Panc1 (cell line): Measurements from ENCODE around the gene GALNT10. TPM values are rescaled to one million over a fixed set of nuclear protein-coding genes. Genes with fewer than 3 reads are reported as not detected.

Experiments used
- ATAC-seq: fragments of 200-7000 bp; cut with Tn5 transposase; 2 replicates; pipeline ENCODE4 v1.9.1; 2020; ENCODE audit warnings: mild to moderate bottlenecking, moderate library complexity
- BruUV-seq: library from RNA; stranded (reverse); fragments of 400-500 nt; replicated peaks from 2 replicates; lab custom pipeline; 2021; lab: Mats Ljungman, UMichigan
- CTCF ChIA-PET: fragments of 300-600 bp; sonication (Branson Sonifier 250); formaldehyde crosslinking; loops from one replicate; lab custom pipeline; 2022; ENCODE audit warnings: antibody characterized with exemption; lab: Charles Lee
- POLR2A ChIA-PET: fragments of 300-600 bp; sonication (Branson Sonifier 250); formaldehyde crosslinking; loops from one replicate; lab custom pipeline; 2022; ENCODE audit warnings: antibody characterized with exemption; lab: Charles Lee
- DNase-seq: peaks from one replicate; pipeline ENCODE4 v3.0.0-alpha.2; 2010; ENCODE audit warnings: low read depth, low spot score
- H3K27ac ChIP-seq: 2 replicates; pipeline ENCODE4 v1.5.1; 2011; ENCODE audit warnings: mild to moderate bottlenecking, low read length, inconsistent platforms
- H3K27me3 ChIP-seq: fragments of 200-500 bp; sonication (Bioruptor generic); 2 replicates; pipeline ENCODE4 v1.6.0; 2014; ENCODE audit warnings: low read length, inconsistent platforms; ENCODE audit not compliant: control insufficient read depth, insufficient read depth
- H3K36me3 ChIP-seq: fragments of 200-500 bp; sonication (Bioruptor generic); 2 replicates; pipeline ENCODE4 v1.5.1; 2014; ENCODE audit warnings: inconsistent platforms, mild to moderate bottlenecking, low read length, moderate library complexity; ENCODE audit not compliant: control insufficient read depth, insufficient read depth
- H3K4me1 ChIP-seq: 2 replicates; pipeline ENCODE4 v1.5.1; 2011; ENCODE audit warnings: inconsistent platforms, mild to moderate bottlenecking, low read length, moderate library complexity; ENCODE audit not compliant: control insufficient read depth, insufficient read depth
- H3K4me3 ChIP-seq, 2 experiments: 2 replicates each; pipeline ENCODE4 v1.5.1; 2011 to 2012; ENCODE audit warnings: low read depth in 2 of 2, low read length in 2 of 2, mild to moderate bottlenecking in 2 of 2, inconsistent platforms in 1 of 2, moderate library complexity in 1 of 2
- H3K9me3 ChIP-seq: fragments of 200-500 bp; sonication (Bioruptor generic); 2 replicates; pipeline ENCODE4 v1.5.1; 2014; ENCODE audit warnings: low read depth, mild to moderate bottlenecking, inconsistent platforms, low read length, moderate library complexity; ENCODE audit not compliant: control insufficient read depth, insufficient read depth
- POLR2AphosphoS5 ChIP-seq: IDR thresholded peaks from 2 replicates; pipeline ENCODE4 v1.6.1; 2012; ENCODE audit warnings: mild to moderate bottlenecking, low read depth, low read length, moderate library complexity
- SIN3A ChIP-seq: IDR thresholded peaks from 2 replicates; pipeline ENCODE4 v1.6.1; 2012; ENCODE audit warnings: low read depth, mild to moderate bottlenecking, low read length, moderate library complexity, borderline replicate concordance; ENCODE audit not compliant: insufficient read depth
- TCF7L2 ChIP-seq: IDR thresholded peaks from 2 replicates; pipeline ENCODE4 v1.6.1; 2011; ENCODE audit warnings: mild to moderate bottlenecking, low read depth, low read length, inconsistent platforms
- in situ Hi-C: cut with HindIII; loops from 2 replicates; pipeline ENCODE4 v1.10.0; 2016; ENCODE audit warnings: low sequenced_read_pairs, low pct_unique_long_range_greater_than_20kb
- intact Hi-C: fragments of 100-400 bp; cut with micrococcal nuclease; formaldehyde crosslinking; loops from one replicate; pipeline ENCODE4 v1.10.0; 2022; ENCODE audit not compliant: unreplicated experiment
- total RNA-seq: library from RNA; stranded (reverse); gene quantifications from one replicate; pipeline ENCODE4 v1.2.1, GENCODE V29; 2021; ENCODE audit not compliant: unreplicated experiment
- TF ChIP-seq, protein P1 (sequence below): fragments of 450-650 bp; IDR thresholded peaks from 2 replicates; pipeline ENCODE4 v1.5.1; 2017; ENCODE audit warnings: mild to moderate bottlenecking
- TF ChIP-seq, protein P2 (sequence below), 2 experiments: IDR thresholded peaks; 2 replicates each; pipeline ENCODE4 v1.6.1; 2011 to 2012; ENCODE audit warnings: low read depth in 2 of 2, control low read depth in 1 of 2, low read length in 1 of 2, mild to moderate bottlenecking in 1 of 2, moderate library complexity in 1 of 2; ENCODE audit not compliant: insufficient read depth in 1 of 2

GALNT10 gene
- total RNA-seq, 1 experiment from 2014 or later, result 50.5 TPM

DNA sequence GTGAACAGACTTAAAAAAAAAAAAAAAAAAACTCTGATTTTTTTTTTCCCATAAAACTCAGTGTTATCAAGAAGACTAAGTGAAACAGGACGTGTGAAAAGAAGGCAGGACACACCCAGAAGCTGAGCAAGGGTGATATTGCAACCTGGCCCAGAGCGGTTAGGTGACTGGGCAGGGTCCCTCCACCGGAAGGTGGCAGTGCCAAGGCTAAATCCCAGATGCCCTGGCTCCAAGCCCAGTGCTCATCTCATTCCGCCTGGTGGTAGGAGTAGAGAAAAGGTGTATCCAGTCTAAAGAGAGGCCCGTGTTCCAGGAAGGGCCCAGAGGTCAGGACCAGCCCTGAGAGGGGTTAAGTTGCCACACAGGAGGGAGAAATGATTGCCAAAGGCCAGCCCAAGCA, 203.8 kb downstream of the GALNT10 start:
- in situ Hi-C loops (no loop called here), intact Hi-C loops (no loop called here)
- Histone ChIP-seq H3K4me3 (no peak overlapping the region), H3K36me3 (no peaks in the 10 kb centered on the region; the same call in 1 of the 2 replicates), H3K27ac (no peak overlapping the region), H3K4me1 (no peaks in the 10 kb centered on the region), H3K27me3 (no peaks in the 10 kb centered on the region), H3K9me3 (no peaks in the 10 kb centered on the region)
- no peak for TF ChIP-seq POLR2AphosphoS5
- TF ChIP-seq SIN3A, result no peak
- TF ChIP-seq, protein P1, sequence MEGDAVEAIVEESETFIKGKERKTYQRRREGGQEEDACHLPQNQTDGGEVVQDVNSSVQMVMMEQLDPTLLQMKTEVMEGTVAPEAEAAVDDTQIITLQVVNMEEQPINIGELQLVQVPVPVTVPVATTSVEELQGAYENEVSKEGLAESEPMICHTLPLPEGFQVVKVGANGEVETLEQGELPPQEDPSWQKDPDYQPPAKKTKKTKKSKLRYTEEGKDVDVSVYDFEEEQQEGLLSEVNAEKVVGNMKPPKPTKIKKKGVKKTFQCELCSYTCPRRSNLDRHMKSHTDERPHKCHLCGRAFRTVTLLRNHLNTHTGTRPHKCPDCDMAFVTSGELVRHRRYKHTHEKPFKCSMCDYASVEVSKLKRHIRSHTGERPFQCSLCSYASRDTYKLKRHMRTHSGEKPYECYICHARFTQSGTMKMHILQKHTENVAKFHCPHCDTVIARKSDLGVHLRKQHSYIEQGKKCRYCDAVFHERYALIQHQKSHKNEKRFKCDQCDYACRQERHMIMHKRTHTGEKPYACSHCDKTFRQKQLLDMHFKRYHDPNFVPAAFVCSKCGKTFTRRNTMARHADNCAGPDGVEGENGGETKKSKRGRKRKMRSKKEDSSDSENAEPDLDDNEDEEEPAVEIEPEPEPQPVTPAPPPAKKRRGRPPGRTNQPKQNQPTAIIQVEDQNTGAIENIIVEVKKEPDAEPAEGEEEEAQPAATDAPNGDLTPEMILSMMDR, result no peak
- TF ChIP-seq, protein P2, sequence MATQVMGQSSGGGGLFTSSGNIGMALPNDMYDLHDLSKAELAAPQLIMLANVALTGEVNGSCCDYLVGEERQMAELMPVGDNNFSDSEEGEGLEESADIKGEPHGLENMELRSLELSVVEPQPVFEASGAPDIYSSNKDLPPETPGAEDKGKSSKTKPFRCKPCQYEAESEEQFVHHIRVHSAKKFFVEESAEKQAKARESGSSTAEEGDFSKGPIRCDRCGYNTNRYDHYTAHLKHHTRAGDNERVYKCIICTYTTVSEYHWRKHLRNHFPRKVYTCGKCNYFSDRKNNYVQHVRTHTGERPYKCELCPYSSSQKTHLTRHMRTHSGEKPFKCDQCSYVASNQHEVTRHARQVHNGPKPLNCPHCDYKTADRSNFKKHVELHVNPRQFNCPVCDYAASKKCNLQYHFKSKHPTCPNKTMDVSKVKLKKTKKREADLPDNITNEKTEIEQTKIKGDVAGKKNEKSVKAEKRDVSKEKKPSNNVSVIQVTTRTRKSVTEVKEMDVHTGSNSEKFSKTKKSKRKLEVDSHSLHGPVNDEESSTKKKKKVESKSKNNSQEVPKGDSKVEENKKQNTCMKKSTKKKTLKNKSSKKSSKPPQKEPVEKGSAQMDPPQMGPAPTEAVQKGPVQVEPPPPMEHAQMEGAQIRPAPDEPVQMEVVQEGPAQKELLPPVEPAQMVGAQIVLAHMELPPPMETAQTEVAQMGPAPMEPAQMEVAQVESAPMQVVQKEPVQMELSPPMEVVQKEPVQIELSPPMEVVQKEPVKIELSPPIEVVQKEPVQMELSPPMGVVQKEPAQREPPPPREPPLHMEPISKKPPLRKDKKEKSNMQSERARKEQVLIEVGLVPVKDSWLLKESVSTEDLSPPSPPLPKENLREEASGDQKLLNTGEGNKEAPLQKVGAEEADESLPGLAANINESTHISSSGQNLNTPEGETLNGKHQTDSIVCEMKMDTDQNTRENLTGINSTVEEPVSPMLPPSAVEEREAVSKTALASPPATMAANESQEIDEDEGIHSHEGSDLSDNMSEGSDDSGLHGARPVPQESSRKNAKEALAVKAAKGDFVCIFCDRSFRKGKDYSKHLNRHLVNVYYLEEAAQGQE (IDR thresholded peaks at IDR 0.05; ENCODE audit: insufficient read depth in 1 of 2, low read depth in 2 of 2, low read length in 1 of 2), result no peak
- TF ChIP-seq TCF7L2, result no peak
- no peak for DNase-seq
- BruUV-seq, result no TSS peak
- ChIA-PET POLR2A (no interaction called here), CTCF (no interaction called here)
- no peak for ATAC-seq

DNA sequence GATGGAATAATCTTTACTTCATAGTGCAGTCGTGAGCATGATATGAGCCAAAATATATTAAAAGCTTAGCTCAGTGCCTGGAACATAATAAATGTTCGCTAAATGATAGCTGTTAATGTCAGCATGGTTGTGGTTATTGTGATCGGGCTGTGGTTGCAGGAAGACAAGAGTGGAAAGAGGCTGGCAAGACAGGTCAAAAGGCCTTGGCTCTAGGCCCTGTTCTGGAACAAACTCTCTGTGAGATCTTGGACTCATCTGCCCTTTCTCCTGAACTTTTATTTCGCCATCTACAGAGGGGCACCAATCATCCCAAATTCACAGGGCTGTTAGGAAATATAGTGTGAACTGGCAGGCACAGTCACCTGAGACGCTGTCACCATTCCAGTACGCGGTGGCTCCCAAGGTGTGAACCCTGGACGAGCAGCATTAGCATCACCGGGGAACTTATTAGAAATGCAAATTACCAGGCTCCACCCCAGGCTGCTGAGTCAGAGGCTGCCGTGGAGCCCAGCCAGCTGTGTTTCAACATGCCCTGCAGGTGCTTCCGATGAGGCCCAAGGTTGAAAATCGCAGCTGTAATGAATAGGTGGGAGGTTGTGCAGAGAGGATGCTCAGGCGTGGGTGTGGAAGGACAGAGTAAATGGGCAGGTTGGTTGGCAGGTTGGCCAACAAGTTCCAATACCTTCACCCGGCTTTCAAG, 205.0 kb downstream of the GALNT10 start:
- Histone ChIP-seq H3K27ac (no peak overlapping the region), H3K36me3 (no peaks in the 10 kb centered on the region), H3K4me3 (no peak overlapping the region), H3K9me3 (no peaks in the 10 kb centered on the region), H3K4me1 (no peaks in the 10 kb centered on the region), H3K27me3 (no peaks in the 10 kb centered on the region)
- no TSS peak for BruUV-seq
- ATAC-seq (no peak), DNase-seq (no peak)
- POLR2A ChIA-PET, result no interaction called here
- TF ChIP-seq POLR2AphosphoS5, result no peak
- TF ChIP-seq, protein P1, result no peak
- TF ChIP-seq, protein P2 (IDR thresholded peaks at IDR 0.05; ENCODE audit: insufficient read depth in 1 of 2, low read depth in 2 of 2, low read length in 1 of 2), result no peak
- no peak for TF ChIP-seq TCF7L2
- no peak for TF ChIP-seq SIN3A
- CTCF ChIA-PET, result no interaction called here
- in situ Hi-C loops (no loop called here), intact Hi-C loops (no loop called here)
